ENCODE measurements around the gene EFNA5.

DNA sequence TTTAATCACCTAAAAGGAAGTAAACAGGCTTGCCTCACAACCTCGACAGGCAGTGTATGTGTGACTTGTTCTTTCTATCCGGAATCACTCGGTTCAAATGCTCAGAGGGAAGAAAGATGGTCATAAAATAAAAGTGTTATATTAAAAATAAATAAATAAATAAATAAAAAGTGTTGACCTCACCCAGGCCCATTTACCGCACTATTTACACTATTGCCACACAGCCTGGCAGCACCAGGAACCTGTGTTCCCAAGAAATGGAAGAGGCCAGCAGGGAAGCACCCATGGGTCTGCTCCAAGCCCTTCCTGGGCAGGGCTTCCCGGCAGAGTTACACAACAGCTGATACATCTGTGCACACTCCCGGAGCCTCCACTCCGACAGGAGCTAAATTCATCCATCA, 127.9 kb downstream of the EFNA5 start:
- no peak for TF ChIP-seq POLR2A (IDR thresholded peaks at IDR 0.05)
- TF ChIP-seq, protein P1, sequence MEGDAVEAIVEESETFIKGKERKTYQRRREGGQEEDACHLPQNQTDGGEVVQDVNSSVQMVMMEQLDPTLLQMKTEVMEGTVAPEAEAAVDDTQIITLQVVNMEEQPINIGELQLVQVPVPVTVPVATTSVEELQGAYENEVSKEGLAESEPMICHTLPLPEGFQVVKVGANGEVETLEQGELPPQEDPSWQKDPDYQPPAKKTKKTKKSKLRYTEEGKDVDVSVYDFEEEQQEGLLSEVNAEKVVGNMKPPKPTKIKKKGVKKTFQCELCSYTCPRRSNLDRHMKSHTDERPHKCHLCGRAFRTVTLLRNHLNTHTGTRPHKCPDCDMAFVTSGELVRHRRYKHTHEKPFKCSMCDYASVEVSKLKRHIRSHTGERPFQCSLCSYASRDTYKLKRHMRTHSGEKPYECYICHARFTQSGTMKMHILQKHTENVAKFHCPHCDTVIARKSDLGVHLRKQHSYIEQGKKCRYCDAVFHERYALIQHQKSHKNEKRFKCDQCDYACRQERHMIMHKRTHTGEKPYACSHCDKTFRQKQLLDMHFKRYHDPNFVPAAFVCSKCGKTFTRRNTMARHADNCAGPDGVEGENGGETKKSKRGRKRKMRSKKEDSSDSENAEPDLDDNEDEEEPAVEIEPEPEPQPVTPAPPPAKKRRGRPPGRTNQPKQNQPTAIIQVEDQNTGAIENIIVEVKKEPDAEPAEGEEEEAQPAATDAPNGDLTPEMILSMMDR (IDR thresholded peaks at IDR 0.05), result no peak

Measured in esophagus squamous epithelium (tissue), 4 donors.